Measurements from ENCODE around the gene PATL1. TPM values are rescaled to one million over a fixed set of nuclear protein-coding genes. Genes with fewer than 3 reads are reported as not detected.
A peak's percentile ranks its signal among the peaks of the same experiment; 100 is the strongest.

Gene PATL1
- polyA plus RNA-seq, 2 donors = 7.3 to 12.6 TPM

- WGBS, 2 donors = 90 to 95% methylated on average over 2 of the region's 2 CpGs
- Histone ChIP-seq H3K27ac (ENCODE audit: low read depth in 2 of 2, low read length in 1 of 2) (no peak overlapping the region), H3K4me1 (ENCODE audit: control insufficient read depth in 2 of 2, insufficient read depth in 2 of 2, low read length in 1 of 2) (no peaks in the 10 kb centered on the region), H3K27me3 (ENCODE audit: control insufficient read depth in 1 of 2, insufficient read depth in 2 of 2, low read length in 2 of 2) (no peaks in the 10 kb centered on the region), H3K36me3 (ENCODE audit: control insufficient read depth in 2 of 2, insufficient read depth in 2 of 2, low read length in 1 of 2) (no peaks in the 10 kb centered on the region), H3K4me3 (ENCODE audit: low read depth in 1 of 2, low read length in 2 of 2) (no peak overlapping the region), H3K9me3 (ENCODE audit: control insufficient read depth in 2 of 2, insufficient read depth in 1 of 2, low read depth in 1 of 2, low read length in 1 of 2) (no peaks in the 10 kb centered on the region)
These were observed 9.4 kb upstream of the PATL1 start for GRCh38 chr11:59678118-59678812.

- H3K36me3 ChIP-seq (ENCODE audit: control insufficient read depth in 2 of 2, insufficient read depth in 2 of 2, low read length in 1 of 2) = no peaks in the 10 kb centered on the region
- no peak overlapping the region for H3K4me3 ChIP-seq (ENCODE audit: low read depth in 1 of 2, low read length in 2 of 2)
- no peaks in the 10 kb centered on the region for H3K4me1 ChIP-seq (ENCODE audit: control insufficient read depth in 2 of 2, insufficient read depth in 2 of 2, low read length in 1 of 2)
- H3K9me3 ChIP-seq (ENCODE audit: control insufficient read depth in 2 of 2, insufficient read depth in 1 of 2, low read depth in 1 of 2, low read length in 1 of 2) = no peaks in the 10 kb centered on the region
- 76 to 89% methylated on average over 8 of the region's 8 CpGs for WGBS, 2 donors
- no peak overlapping the region for H3K27ac ChIP-seq (ENCODE audit: low read depth in 2 of 2, low read length in 1 of 2)
- no peaks in the 10 kb centered on the region for H3K27me3 ChIP-seq (ENCODE audit: control insufficient read depth in 1 of 2, insufficient read depth in 2 of 2, low read length in 2 of 2)
These were observed 7.4 kb upstream of the PATL1 start for GRCh38 chr11:59676205-59676604.

GRCh38 chr11:59674291-59674690, 5.5 kb upstream of the PATL1 start:
- H3K4me1 ChIP-seq (ENCODE audit: control insufficient read depth in 2 of 2, insufficient read depth in 2 of 2, low read length in 1 of 2) = no peaks in the 10 kb centered on the region
- H3K27me3 ChIP-seq (ENCODE audit: control insufficient read depth in 1 of 2, insufficient read depth in 2 of 2, low read length in 2 of 2) = no peaks in the 10 kb centered on the region
- H3K36me3 ChIP-seq (ENCODE audit: control insufficient read depth in 2 of 2, insufficient read depth in 2 of 2, low read length in 1 of 2) = no peaks in the 10 kb centered on the region
- no peak overlapping the region for H3K4me3 ChIP-seq (ENCODE audit: low read depth in 1 of 2, low read length in 2 of 2)
- H3K9me3 ChIP-seq (ENCODE audit: control insufficient read depth in 2 of 2, insufficient read depth in 1 of 2, low read depth in 1 of 2, low read length in 1 of 2) = no peaks in the 10 kb centered on the region
- 53 to 62% methylated on average over 2 of the region's 2 CpGs for WGBS, 2 donors
- no peak overlapping the region for H3K27ac ChIP-seq (ENCODE audit: low read depth in 2 of 2, low read length in 1 of 2)

- 81 to 84% methylated on average over 2 of the region's 2 CpGs for WGBS, 2 donors
- no peaks in the 10 kb centered on the region for H3K36me3 ChIP-seq (ENCODE audit: control insufficient read depth in 2 of 2, insufficient read depth in 2 of 2, low read length in 1 of 2)
- no peak overlapping the region for H3K4me3 ChIP-seq (ENCODE audit: low read depth in 1 of 2, low read length in 2 of 2)
- no peaks in the 10 kb centered on the region for H3K27me3 ChIP-seq (ENCODE audit: control insufficient read depth in 1 of 2, insufficient read depth in 2 of 2, low read length in 2 of 2)
- H3K4me1 ChIP-seq (ENCODE audit: control insufficient read depth in 2 of 2, insufficient read depth in 2 of 2, low read length in 1 of 2) = no peaks in the 10 kb centered on the region
- no peaks in the 10 kb centered on the region for H3K9me3 ChIP-seq (ENCODE audit: control insufficient read depth in 2 of 2, insufficient read depth in 1 of 2, low read depth in 1 of 2, low read length in 1 of 2)
- no peak overlapping the region for H3K27ac ChIP-seq (ENCODE audit: low read depth in 2 of 2, low read length in 1 of 2)
These were observed 4.5 kb upstream of the PATL1 start for GRCh38 chr11:59673291-59673690.

GRCh38 chr11:59671471-59671870, 2.6 kb upstream of the PATL1 start:
- Histone ChIP-seq H3K4me1 (ENCODE audit: control insufficient read depth in 2 of 2, insufficient read depth in 2 of 2, low read length in 1 of 2) (no peaks in the 10 kb centered on the region), H3K27ac (ENCODE audit: low read depth in 2 of 2, low read length in 1 of 2) (no peak overlapping the region), H3K4me3 (ENCODE audit: low read depth in 1 of 2, low read length in 2 of 2) (no peak overlapping the region), H3K27me3 (ENCODE audit: control insufficient read depth in 1 of 2, insufficient read depth in 2 of 2, low read length in 2 of 2) (no peaks in the 10 kb centered on the region), H3K9me3 (ENCODE audit: control insufficient read depth in 2 of 2, insufficient read depth in 1 of 2, low read depth in 1 of 2, low read length in 1 of 2) (no peaks in the 10 kb centered on the region), H3K36me3 (ENCODE audit: control insufficient read depth in 2 of 2, insufficient read depth in 2 of 2, low read length in 1 of 2) (no peaks in the 10 kb centered on the region)
- WGBS, 2 donors = 94 to 95% methylated on average over 11 of the region's 11 CpGs

GRCh38 chr11:59669611-59670009, 773 bp upstream of the PATL1 start:
- H3K9me3 ChIP-seq (ENCODE audit: control insufficient read depth in 2 of 2, insufficient read depth in 1 of 2, low read depth in 1 of 2, low read length in 1 of 2) = no peaks in the 10 kb centered on the region
- peaks cover 0 to 3% of the 10 kb centered on the region in 2 donors for H3K36me3 ChIP-seq (ENCODE audit: control insufficient read depth in 2 of 2, insufficient read depth in 2 of 2, low read length in 1 of 2)
- 4 to 5% methylated on average over 22 of the region's 22 CpGs for WGBS, 2 donors
- H3K4me3 ChIP-seq (ENCODE audit: low read depth in 1 of 2, low read length in 2 of 2) = peak overlapping the region; percentile 61 to 93
- H3K27me3 ChIP-seq (ENCODE audit: control insufficient read depth in 1 of 2, insufficient read depth in 2 of 2, low read length in 2 of 2) = no peaks in the 10 kb centered on the region
- peak overlapping the region; percentile 99 to 100 for H3K27ac ChIP-seq (ENCODE audit: low read depth in 2 of 2, low read length in 1 of 2)
- H3K4me1 ChIP-seq (ENCODE audit: control insufficient read depth in 2 of 2, insufficient read depth in 2 of 2, low read length in 1 of 2) = no peaks in the 10 kb centered on the region

- Histone ChIP-seq H3K36me3 (ENCODE audit: control insufficient read depth in 2 of 2, insufficient read depth in 2 of 2, low read length in 1 of 2) (peaks cover 0 to 5% of the 10 kb centered on the region in 2 donors), H3K4me3 (ENCODE audit: low read depth in 1 of 2, low read length in 2 of 2) (peak overlapping the region; percentile 78 to 93), H3K27me3 (ENCODE audit: control insufficient read depth in 1 of 2, insufficient read depth in 2 of 2, low read length in 2 of 2) (no peaks in the 10 kb centered on the region), H3K27ac (ENCODE audit: low read depth in 2 of 2, low read length in 1 of 2) (peak overlapping the region; percentile 82 to 93), H3K4me1 (ENCODE audit: control insufficient read depth in 2 of 2, insufficient read depth in 2 of 2, low read length in 1 of 2) (no peaks in the 10 kb centered on the region), H3K9me3 (ENCODE audit: control insufficient read depth in 2 of 2, insufficient read depth in 1 of 2, low read depth in 1 of 2, low read length in 1 of 2) (no peaks in the 10 kb centered on the region)
- WGBS, 2 donors = 0% methylated on average over 24 to 39 of the region's 39 CpGs
These were observed 468 bp downstream of the PATL1 start for GRCh38 chr11:59668188-59668949.

- peak overlapping the region; percentile 78 to 93 for H3K4me3 ChIP-seq (ENCODE audit: low read depth in 1 of 2, low read length in 2 of 2)
- no peaks in the 10 kb centered on the region for H3K27me3 ChIP-seq (ENCODE audit: control insufficient read depth in 1 of 2, insufficient read depth in 2 of 2, low read length in 2 of 2)
- peaks cover 0 to 5% of the 10 kb centered on the region in 2 donors for H3K36me3 ChIP-seq (ENCODE audit: control insufficient read depth in 2 of 2, insufficient read depth in 2 of 2, low read length in 1 of 2)
- H3K27ac ChIP-seq (ENCODE audit: low read depth in 2 of 2, low read length in 1 of 2) = peak overlapping the region in 1 of 2 donors; percentile 82
- H3K9me3 ChIP-seq (ENCODE audit: control insufficient read depth in 2 of 2, insufficient read depth in 1 of 2, low read depth in 1 of 2, low read length in 1 of 2) = no peaks in the 10 kb centered on the region
- 23 to 25% methylated on average over 3 of the region's 3 CpGs for WGBS, 2 donors
- no peaks in the 10 kb centered on the region for H3K4me1 ChIP-seq (ENCODE audit: control insufficient read depth in 2 of 2, insufficient read depth in 2 of 2, low read length in 1 of 2)
These were observed 1.0 kb downstream of the PATL1 start for GRCh38 chr11:59667812-59668187.

- H3K36me3 ChIP-seq (ENCODE audit: control insufficient read depth in 2 of 2, insufficient read depth in 2 of 2, low read length in 1 of 2) = peaks cover 0 to 5% of the 10 kb centered on the region in 2 donors
- no peaks in the 10 kb centered on the region for H3K4me1 ChIP-seq (ENCODE audit: control insufficient read depth in 2 of 2, insufficient read depth in 2 of 2, low read length in 1 of 2)
- no peak overlapping the region for H3K4me3 ChIP-seq (ENCODE audit: low read depth in 1 of 2, low read length in 2 of 2)
- no peaks in the 10 kb centered on the region for H3K27me3 ChIP-seq (ENCODE audit: control insufficient read depth in 1 of 2, insufficient read depth in 2 of 2, low read length in 2 of 2)
- H3K27ac ChIP-seq (ENCODE audit: low read depth in 2 of 2, low read length in 1 of 2) = no peak overlapping the region
- WGBS, 2 donors = 29 to 41% methylated on average over 1 of the region's 1 CpG
- no peaks in the 10 kb centered on the region for H3K9me3 ChIP-seq (ENCODE audit: control insufficient read depth in 2 of 2, insufficient read depth in 1 of 2, low read depth in 1 of 2, low read length in 1 of 2)
These were observed 1.9 kb downstream of the PATL1 start for GRCh38 chr11:59666969-59667368.
